Measurements from ENCODE around the gene GAREM2.

Gene GAREM2

DNA sequence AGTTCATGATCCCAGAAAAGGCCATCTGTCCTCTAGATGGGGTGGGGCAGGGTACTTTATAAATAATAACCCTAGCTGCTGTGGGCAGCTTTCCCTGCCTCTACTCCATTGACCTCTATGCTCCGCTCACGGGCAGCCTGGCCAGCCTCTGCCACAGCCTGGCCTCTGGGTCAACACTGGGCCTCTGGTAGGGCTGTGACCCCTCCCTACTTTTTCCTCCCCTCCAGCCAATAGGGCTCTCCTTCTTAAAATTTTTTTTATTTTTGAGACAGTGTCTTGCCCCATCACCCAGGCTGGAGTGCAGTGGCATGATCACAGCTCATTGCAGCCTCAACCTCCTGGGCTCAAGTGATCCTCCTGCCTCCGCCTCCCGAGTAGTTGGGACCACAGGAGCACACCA lies 4.1 kb upstream of the GAREM2 start:
- TF ChIP-seq, protein P1, sequence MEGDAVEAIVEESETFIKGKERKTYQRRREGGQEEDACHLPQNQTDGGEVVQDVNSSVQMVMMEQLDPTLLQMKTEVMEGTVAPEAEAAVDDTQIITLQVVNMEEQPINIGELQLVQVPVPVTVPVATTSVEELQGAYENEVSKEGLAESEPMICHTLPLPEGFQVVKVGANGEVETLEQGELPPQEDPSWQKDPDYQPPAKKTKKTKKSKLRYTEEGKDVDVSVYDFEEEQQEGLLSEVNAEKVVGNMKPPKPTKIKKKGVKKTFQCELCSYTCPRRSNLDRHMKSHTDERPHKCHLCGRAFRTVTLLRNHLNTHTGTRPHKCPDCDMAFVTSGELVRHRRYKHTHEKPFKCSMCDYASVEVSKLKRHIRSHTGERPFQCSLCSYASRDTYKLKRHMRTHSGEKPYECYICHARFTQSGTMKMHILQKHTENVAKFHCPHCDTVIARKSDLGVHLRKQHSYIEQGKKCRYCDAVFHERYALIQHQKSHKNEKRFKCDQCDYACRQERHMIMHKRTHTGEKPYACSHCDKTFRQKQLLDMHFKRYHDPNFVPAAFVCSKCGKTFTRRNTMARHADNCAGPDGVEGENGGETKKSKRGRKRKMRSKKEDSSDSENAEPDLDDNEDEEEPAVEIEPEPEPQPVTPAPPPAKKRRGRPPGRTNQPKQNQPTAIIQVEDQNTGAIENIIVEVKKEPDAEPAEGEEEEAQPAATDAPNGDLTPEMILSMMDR (IDR thresholded peaks at IDR 0.05; ENCODE audit: low read depth, low read length), result no peak
- no peak overlapping the region for H3K4me3 ChIP-seq (replicated peaks in 1 of 2; ENCODE audit: low read depth in 2 of 2, low read length in 2 of 2)
- no peak for DNase-seq (ENCODE audit: low read depth in 2 of 2)

DNA sequence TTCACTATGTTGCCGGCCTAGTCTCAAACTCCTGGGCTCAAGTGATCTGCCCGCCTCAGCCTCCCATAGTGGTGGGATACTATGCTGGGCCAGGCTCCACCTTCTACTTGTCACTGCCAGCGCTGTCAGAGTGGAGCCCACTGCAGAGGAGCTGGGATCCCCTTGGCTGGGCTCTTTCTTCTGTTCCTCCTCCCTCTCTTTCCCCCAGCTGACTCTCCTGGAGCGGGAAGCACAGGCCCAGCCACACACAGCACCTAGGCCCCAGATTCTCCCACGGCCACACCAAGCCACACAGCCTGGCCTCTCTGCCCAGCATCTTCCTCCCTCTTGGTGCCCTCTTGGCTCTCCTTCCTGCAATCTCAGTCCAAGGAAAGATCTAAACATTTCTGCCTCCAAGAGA lies 3.7 kb upstream of the GAREM2 start:
- no peak for DNase-seq (ENCODE audit: low read depth in 2 of 2)
- TF ChIP-seq, protein P1 (IDR thresholded peaks at IDR 0.05; ENCODE audit: low read depth, low read length), result no peak
- no peak overlapping the region for H3K4me3 ChIP-seq (replicated peaks in 1 of 2; ENCODE audit: low read depth in 2 of 2, low read length in 2 of 2)

DNA sequence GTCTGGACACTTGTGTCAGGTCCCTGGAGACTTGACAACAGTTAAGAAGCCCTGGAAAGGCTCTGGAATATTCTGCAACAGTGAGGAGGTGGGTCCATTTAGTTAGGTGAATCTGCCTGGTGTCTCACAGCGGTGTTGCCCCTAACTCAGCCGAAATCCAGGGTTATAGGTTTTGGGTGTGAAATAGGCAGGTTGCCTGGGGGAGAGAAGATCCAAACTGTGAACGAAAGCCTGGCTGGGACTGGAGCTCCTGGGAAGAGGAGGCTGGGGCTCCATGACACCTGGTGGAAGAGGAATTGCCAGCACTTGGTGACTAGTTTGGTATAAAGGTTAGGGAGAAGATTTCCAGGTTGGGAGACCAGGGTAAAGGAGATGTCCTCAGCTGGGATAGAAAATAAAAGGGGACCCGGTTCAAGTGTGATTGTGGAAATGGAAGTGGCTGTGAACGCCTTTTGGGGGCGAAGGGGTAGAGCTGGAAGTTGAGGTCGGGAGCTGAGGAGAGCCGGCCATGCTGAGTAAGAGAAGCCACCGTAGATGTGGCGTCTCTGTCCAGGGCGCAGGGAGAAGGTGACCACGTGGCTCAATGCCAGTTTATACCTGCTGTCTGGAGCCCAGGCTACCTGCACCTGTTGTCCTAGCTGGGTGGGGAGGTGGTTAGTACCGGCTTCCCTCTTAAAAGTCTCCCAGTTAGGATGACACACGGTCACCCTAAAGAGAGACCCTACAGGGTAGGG lies 3.0 kb upstream of the GAREM2 start:
- no peak for DNase-seq (ENCODE audit: low read depth in 2 of 2)
- H3K4me3 ChIP-seq (replicated peaks in 1 of 2; ENCODE audit: low read depth in 2 of 2, low read length in 2 of 2), result no peak overlapping the region
- TF ChIP-seq, protein P1 (IDR thresholded peaks at IDR 0.05; ENCODE audit: low read depth, low read length), result no peak

DNA sequence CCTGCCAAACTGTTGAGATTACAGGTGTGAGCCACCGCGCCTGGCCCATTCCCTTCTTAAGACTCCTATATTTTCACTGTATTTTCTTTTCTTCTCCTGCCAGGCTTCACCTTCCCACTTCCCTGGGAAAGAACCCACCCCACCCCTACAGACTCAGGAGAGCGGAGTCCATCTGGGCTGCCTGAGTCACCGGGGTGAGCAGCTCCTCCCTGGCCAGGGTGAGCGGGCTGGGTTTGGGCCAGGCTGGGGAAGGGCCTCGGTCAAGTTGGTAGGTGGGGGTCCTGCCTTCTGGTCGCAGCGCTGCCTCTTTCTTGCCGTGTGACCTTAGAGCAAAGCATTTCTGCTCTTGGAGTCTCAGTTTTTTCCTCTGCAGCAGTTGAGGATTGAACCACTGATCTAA lies 2.1 kb upstream of the GAREM2 start:
- no peak overlapping the region for H3K4me3 ChIP-seq (replicated peaks in 1 of 2; ENCODE audit: low read depth in 2 of 2, low read length in 2 of 2)
- no peak for DNase-seq (ENCODE audit: low read depth in 2 of 2)
- TF ChIP-seq, protein P1 (IDR thresholded peaks at IDR 0.05; ENCODE audit: low read depth, low read length), result no peak

DNA sequence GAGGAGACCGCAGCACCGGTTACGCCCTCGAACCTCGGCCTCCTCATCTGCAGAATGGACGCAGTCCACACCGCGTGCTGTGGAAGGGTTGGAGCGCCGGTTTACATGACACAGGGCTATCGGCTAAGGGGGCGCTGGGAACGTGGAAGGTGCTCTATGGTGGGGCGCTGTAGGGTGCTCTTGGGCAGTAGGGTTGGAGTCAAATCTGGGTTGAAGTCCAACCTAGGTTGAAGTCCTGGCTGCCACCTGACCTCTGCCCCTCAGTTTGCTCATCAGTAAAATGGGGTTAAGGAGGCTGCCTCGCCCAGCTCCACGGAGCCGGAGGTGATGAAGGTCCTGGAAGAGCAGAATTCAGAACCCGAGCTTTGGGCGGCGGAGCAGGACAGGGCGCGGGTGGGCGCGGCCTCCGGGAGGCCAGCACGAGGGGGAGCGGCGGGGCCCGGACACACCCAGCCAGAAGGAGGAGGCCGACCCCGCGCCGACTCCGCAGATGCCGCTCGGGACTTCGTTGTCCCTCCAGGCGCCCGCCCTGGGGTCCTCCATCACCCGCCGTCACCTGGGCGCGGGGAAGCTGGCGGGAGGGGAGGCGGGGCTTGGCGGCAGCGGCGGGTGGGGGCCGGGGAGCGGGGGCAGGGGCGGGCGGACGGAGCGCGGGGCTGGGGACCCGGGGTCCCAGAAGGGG lies 558 bp upstream of the GAREM2 start:
- TF ChIP-seq, protein P1 (IDR thresholded peaks at IDR 0.05; ENCODE audit: low read depth, low read length), result no peak
- no peak overlapping the region for H3K4me3 ChIP-seq (replicated peaks in 1 of 2; ENCODE audit: low read depth in 2 of 2, low read length in 2 of 2)
- no peak for DNase-seq (ENCODE audit: low read depth in 2 of 2)

DNA sequence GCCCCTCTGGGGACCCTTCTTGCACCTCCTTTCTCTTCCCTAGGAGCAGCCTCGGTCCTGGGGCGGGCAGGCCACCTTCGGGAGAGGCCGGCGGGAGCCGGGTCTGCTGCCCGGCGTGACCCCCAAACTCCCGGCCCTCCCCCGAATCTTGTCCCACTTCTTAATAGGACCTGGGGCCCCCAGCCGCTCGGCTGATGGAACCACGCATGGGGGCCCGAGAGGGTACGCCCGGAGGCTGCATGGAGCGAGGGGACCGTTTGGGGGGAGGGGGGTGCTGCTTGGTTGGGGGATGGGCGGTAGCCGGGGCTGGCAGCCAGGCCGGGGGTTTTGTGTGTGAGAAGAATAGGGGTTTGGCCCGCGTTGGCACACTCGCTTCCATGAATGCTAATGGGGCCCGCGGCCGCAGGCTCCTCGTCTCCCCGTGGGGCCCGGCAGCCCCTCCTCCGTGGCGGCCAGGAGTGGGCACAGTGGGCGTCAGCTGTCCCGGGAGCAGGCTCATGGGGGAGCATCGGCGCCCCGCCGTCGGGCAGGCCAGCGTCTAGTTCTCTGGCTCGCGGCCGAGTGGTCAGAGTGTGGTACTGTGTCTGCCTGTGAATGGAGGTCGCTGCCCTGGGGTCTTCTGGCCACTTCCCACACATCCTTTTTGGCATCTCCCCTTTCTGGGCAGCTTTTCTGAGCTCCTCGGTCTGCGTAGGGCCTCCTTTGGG lies 1.0 kb downstream of the GAREM2 start:
- no peak for DNase-seq (ENCODE audit: low read depth in 2 of 2)
- H3K4me3 ChIP-seq (replicated peaks in 1 of 2; ENCODE audit: low read depth in 2 of 2, low read length in 2 of 2), result no peak overlapping the region
- TF ChIP-seq, protein P1 (IDR thresholded peaks at IDR 0.05; ENCODE audit: low read depth, low read length), result no peak

All from cardiac fibroblast (primary cell).